ENCODE results near the gene UBXN7.
"Not testable (repeated sequence)": the region's sequence is repeated elsewhere in the genome, so short reads cannot be mapped to it uniquely, and the experiment has no call there.

UBXN7 gene

DNA sequence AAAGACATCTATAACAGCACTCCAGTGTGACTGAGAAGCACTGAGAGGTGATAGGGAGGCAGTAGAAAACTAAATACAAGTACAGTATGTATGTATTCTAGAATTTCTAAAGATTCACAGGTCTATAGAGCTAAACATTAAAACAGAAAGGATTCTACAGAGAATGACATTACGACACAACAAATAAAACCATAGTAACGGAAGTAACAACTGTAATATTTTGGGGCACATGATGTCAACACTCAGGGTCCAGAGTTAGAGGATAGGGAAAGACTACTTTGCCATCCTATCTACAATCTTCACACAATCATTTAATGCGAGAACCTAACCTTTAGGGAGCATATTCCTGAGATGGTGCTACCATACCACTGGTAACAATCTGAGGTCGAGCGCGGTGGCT, 13.6 kb downstream of the UBXN7 start:
- no peak for DNase-seq

DNA sequence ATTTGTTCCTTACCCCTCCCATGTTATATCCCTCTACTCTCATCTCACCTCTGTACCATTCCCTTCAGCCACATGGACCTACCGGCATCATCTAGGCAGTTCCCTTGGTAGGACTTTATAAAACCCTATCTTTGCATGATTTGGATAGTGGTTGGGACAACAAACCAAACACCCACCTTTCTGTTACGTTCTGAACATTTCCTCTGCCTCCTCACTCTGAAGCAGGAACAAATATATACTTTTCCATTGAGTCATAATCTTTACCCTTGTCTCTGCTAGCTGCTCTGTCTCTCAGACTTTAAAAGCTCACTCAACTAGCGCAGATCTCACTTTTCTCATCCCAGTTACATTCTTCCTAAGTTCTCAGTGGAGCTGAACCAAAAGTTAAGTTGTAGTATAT, 17.8 kb downstream of the UBXN7 start:
- DNase-seq: no peak

DNA sequence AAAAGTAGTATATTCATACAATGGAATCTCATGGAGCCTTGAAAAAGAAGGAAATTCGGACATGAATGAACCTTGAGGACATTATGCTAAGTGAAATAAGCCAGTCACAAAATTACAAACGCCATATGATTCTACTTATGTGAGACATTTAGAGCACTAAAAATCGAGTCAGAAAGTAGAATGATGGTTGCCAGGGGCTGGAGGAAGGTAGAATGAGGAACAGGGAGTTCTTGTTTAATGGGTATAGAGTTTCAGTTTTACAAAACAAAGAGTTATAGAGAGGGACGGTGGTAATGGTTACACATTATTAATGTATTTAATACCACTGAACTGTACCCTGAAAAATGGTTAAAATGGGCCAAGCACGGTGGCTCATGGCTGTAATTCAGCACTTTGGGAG, 19.5 kb downstream of the UBXN7 start:
- no peak for DNase-seq

DNA sequence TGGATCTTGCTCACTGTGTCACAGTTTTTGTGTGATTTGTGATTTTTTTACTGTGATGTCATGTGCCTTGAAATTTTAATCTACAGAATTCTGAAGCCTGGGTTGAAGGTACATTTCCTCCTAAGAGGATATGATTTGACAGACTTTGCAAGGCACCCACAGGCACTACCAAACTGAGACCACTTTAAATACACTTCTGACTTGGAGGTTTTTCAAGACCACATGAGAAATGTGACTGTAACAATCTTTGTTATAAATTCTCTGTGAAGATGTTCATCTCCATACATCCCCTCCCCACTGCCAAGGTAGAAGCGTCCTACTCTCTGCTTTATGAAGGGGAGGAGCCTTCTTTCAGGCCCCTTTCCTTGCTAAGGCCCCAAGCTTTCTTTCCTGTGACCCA, 22.8 kb downstream of the UBXN7 start:
- DNase-seq: no peak

DNA sequence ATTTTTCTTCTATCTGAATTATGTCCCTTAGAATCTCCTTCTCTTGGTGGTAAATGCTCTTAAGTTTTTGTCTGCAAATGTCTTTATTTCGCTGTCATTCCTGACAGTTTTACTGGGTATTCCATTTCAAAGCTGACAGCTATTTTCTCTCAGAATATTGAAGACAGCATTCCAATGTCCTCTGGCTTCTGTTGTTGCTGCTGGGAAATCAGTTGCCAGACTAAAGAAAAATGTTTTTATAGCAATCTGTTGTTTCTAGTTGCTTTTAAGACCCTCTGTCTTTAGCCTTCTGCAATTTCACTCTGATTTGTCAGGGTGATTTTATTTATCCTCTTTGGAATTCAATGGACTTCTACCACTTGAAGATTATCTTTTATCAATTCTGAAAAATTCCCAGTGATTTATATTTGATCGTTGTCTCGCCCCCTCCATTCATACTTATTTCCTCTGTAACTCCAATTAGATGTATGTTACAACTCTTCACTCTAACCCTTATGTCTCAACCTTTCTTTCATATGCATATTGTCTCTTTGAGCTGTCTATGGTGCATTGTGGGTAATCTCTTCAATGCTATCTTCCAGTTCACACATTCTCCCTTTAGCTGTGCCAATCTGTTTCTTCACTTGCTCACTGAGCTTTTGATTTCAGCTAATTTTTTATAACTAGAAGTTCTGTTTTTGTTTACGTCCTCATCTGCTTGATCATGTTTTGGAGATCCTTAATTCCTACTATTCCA, 23.5 kb downstream of the UBXN7 start:
- DNase-seq: no peak

DNA sequence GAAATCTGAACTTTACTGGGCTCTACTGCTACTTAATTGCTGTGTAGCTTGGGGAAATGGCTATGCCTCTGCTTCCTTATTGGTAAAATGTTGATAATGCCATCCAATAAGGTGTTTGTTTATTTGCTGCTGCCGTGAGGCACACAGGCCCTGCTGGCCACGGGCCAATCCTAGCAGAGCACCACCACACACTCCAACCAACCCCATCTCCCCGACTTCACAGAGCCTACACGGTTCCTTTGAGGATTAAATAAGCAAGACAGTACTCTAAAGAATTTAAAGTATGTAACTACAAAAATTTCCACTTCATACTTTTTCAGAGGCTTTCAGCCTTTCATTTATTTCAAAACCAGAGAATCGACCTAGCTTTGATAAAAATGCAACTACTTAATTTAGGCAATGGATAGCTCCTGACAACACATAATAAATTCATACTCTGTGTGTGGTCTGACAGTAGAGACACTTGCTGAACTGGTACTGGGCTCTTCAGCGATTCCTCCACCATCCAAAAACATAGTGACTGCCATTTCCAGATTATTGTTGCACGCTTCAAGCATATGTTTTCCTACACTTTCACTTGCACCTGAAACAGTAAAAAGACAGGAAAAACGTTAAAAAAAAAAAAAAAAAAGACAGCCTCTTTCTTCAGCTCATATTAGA, 25.3 kb downstream of the UBXN7 start:
- no peak for DNase-seq

DNA sequence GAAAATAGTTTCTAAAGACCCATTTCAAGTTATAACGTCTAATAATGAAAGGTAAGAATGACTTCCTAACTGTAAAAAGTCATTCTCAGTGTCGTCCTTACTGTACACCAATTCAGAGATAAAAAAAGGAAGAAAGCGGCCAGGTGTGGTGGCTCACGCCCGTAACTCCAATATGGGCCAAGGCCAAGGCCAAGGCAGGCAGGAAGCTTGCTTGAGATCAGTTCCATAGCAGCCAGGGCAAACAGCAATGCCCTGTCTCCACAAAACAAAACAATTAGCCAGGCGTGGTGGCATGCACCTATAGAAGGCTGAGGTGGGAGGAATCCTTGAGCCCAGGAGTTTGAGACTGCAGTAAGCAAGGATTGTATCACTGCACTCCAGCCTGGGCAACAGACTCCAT, 31.9 kb downstream of the UBXN7 start:
- DNase-seq: no peak

DNA sequence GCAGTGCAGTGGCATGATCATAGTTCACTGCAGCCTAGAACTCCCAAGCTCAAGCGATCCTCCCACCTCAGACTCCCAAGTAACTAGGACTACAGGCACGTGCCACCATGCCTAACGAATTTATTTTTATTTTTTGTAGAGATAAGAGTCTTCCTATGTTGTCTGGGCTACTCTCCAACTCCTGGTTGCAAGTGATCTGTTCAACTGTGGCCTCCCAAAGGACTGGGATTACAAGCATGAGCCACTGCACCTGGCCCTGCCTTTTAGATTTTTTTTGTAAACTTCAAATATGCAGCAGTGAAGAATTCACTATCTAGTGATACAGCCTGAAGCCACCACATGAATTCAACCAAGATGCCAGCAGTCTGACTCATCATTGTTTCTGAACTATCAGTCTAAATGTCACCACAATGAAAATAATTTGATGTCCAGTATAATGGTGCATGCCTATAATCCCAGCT, 32.7 kb downstream of the UBXN7 start:
- no peak for DNase-seq

DNA sequence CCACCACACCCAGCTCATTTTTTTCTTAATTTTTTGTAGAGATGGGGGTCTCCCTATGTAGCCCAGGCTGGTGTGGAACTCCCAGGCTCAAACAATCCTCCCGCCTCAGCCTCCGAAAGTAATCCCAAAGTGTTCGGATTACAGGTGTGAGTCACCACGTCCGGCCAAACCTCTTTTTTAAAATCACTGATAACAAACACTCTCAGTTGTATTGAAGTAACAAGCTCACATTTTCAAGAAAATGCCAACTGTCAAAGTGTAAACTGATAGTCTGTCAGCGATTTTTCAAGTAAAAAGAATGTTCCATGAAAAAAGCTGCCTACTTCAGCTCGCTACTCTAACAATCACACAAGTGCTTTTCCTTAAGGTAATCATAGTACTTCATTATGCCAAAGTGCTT, 33.4 kb downstream of the UBXN7 start:
- no peak for DNase-seq

DNA sequence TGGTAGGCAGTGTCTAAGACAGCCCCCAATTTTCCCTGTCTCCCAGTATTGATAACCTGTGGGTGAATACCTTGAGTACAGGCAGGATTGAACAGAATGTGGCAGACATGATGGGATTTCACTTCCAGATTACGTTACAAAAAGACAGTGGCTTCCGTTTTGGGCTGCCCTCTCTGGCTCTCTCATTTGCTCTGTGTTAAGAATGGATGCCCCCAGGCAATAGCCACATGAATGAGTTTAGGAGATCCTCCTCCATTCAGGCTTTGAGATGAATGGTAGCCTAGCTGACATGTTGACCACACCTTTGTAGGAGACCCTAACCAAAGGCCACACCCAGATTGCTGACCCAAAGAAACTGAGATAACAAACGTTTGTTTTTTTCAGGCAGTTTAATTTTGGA, 34.3 kb downstream of the UBXN7 start:
- DNase-seq: no peak

DNA sequence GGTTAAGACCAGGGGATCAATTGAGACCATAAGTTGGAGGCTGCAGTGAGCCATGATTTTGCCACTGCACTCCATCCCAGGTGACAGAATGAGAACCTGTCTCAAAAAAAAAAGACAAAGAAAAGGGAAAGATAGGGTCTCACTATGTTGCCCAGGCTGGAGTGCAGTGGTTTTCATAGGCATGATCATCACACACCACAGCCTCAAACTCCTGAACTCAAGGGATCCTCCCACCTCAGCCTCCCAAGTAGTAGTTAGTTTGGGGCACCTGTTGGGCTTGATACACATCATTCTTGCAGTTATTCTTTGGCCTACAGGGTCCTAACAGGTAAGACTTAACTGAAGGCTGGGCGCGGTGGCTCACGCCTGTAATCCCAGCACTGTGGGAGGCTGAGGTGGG, 42.1 kb downstream of the UBXN7 start:
- no peak for DNase-seq

DNA sequence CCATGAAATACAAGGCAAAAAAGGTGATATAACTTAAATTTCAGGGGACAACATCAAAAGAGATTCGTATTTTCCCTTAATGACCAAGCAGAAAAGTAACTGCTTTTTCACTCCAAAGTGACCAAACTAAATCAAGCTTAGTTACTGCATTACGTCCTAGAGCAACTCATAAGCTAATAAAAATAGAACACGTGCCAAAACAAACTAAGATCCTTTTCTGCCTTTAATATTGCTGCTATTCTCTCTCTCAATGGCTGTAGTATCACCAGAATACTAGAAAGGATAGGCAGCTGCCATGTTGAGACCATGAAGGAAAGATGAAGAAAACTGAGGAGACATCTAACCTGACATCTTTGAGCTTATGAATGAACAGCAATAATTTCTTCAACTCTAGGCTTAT, 43.3 kb downstream of the UBXN7 start:
- no peak for DNase-seq

DNA sequence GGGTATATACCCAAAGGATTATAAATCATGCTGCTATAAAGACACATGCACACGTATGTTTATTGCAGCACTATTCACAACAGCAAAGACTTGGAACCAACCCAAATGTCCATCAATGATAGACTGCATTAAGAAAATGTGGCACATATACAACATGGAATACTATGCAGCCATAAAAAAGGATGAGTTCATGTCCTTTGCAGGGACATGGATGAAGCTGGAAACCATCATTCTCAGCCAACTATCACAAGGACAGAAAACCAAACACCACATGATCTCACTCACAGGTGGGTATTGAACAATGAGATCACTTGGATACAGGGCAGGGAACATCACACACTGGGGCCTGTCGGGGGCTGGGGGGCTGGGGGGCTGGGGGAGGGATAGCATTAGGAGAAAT, 44.3 kb downstream of the UBXN7 start:
- DNase-seq: not testable (repeated sequence)

DNA sequence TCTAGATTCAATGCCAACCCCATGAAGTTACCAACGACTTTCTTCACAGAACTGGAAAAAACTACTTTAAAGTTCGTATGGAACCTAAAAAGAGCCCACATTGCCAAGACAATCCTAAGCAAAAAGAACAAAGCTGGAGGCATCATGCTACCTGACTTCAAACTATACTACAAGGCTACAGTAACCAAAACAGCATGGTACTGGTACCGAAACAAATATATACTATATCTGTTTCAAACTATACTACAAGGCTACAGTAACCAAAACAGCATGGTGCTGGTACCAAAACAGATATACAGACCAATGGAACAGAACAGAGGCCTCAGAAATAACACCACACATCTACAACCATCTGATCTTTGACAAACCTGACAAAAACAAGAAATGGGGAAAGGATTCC, 45.4 kb downstream of the UBXN7 start:
- DNase-seq: not testable (repeated sequence)

DNA sequence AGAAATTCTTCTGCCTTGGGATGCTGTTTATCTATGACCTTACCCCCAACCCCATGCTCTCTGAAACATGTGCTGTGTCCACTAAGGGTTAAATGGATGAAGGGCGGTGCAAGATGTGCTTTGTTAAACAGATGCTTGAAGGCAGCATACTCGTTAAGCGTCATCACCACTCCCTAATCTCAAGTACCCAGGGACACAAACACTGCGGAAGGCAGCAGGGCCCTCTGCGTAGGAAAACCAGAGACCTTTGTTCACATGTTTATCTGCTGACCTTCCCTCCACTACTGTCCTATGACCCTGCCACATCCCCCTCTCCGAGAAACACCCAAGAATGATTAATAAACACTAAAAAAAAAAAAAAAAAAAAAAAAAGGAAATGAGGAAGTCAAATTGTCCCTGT, 46.2 kb downstream of the UBXN7 start:
- not testable (repeated sequence) for DNase-seq

DNA sequence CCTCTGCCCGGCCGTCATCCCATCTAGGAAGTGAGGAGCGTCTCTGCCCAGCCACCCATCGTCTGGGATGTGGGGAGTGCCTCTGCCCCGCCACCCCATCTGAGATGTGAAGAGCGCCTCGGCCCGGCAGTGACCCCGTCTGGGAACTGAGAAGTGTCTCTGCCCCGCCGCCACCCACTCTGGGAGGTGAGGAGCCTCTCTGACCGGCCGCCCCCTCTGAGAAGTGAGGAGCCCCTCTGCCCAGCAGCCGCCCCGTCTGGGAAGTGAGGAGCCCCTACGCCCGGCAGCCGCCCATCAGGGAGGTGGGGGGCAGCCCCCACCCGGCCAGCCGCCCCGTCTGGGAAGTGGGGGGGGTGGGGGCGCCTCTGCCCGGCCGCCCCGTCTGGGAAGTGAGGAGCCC, 46.8 kb downstream of the UBXN7 start:
- DNase-seq: not testable (repeated sequence)

DNA sequence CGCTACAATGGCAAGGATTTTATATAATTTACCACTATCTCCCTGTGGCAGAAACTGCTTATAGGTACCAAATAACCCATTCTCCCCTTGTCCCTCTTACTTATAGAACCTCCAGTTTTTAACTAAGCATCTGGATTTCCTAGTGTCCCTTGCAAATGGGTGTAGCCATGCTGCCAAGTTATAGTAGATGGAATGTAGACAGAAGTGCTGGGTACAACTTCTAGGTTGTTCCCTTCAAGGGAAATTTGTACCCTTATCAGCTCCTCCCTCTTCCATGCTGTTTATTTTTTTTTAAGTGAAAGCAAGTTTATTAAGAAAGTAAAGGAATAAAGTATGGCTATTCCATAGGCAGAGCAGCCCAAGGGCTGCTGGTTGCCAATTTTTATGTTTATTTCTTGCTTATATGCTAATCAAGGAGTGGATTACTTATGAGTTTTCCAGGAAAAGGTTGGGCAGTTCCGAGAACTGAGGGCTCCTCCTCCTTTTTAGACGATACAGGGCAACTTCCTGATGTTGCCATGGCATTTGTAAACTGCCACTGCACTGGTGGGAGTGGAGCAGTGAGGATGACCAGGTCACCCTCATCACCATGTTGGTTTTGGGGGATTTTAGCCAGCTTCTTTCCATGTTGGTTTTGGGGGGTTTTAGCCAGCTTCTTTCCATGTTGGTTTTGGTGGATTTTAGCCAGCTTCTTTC, 53.9 kb downstream of the UBXN7 start:
- no peak for DNase-seq

DNA sequence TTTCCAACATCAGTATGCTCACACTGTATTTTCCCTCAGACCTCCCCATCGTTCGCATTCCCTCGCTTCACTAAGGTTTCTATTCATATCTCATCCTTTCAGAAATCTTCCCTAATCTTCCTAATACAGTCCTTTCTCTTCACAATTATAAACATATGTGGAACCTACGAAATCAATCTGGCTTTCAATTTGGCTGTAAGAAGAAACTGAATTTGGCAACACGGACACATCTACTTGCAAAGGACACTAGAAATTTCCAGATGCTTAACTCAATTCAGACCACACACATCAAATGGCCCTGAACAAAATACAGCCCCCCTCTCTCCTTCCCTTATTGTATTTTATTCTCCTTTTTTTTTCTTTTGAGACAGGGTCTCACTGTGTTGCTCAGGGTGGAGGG, 54.9 kb downstream of the UBXN7 start:
- no peak for DNase-seq

DNA sequence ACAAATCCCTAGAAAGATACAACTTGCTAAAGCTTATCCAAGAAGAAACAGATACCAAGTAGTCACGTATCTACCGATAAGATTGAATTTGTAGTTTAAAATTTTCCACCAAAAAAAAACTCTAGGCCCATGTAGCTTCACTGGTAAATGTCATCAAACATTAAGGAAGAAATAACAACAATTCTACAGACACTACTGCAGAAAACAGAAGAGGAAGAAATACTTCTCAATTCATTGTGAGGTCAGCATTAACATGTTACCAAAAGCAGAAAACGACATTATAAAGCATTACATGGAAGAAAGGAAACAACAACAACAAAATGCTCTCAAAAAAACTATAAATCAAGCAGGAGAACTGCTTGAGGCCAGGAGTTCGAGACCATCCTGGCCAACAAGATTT, 66.5 kb downstream of the UBXN7 start:
- DNase-seq: no peak

DNA sequence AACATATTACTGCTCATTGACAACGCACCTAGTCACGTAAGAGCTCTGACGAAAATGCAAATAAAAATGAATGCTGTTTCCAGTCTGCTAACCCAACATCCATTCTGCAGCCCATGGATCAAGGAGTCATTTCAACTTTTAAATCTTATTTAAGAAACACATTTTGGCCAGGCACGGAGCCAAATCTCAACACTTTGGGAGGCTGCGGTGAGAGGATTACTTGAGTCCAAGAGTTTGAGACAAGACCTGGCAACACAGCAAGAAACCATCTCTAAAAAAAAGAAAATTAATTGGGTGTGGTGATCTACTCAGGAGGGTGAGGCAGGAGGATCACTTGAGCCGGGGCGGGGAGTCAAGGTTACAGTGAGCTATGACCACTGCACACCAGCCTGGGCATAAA, 71.6 kb downstream of the UBXN7 start:
- DNase-seq: no peak

DNA sequence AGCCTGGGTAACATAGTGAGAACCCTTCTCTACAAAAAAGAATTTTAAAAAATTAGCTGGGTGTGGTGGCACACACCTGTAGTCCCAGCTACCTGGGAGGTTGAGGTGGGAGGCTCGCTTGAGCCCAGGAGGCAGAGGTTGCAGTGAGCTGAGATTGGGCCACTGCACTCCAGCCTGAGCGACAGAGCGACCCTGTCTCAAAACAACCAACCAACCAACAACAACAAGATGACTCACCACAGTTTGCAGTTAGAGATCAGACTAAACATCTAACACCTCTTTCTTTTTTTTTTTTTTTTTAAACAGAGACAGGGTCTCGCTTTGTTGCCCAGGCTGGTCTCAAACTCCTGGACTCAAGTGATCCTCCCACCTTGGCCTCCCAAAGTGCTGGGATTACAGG, 73.7 kb downstream of the UBXN7 start:
- DNase-seq: not testable (repeated sequence)

DNA sequence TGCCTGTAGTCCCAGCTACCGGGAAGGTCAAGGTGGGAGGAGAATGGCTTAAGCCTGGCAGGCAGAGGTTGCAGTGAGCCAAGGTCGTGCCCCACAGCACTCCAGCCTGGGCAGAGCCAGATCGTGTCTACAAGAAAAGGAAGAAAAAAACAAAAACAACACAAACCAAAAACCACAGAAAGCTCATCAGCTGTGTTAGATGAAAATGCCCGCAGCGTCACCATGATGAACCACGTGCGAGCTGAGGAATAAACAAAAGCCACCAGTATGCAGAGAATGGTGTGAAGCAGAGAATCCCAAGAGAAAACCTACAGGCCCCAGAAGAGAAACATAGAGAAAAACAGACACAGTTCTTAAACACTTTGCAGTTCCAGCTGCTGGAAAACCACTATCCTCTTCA, 74.3 kb downstream of the UBXN7 start:
- DNase-seq: no peak

DNA sequence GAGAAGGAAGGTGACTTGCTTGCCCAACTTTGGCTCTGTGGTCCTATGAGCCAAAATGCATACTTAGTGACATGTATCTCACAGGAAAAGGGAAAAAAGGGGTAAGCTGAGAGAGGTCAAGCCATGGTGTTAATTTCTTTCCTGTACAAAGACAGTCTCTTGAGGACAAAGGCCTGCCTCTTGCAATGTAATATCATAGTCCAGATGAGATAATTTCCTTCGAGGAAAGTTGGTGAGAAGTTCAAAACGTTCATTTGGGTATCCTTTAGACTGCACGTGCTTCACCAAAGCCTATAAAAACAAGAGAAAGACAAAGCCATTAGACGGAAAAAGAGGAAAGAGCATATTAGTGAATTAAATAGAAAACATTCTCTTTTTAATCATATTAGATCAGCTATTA, 75.7 kb downstream of the UBXN7 start:
- DNase-seq: no peak

DNA sequence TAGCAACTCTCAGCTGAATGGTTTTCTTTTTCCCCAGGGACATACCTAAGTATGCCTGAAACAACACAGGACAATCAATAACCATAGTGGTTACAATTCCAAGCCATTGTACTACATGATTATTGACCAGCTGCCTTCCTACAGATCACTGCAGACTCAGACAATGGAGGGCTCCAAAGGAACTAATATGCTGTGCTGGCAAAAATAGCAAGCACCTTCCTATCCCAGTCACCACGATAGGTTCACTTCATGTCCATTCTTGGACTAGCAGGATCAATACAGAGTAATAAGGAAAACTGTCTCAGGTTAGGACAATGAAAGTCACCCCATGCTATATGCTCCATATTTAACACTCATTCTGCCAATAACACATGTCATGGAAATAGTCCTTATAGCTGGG, 76.6 kb downstream of the UBXN7 start:
- DNase-seq: no peak
